Dermis blood vessel endothelial cell (primary cell): ENCODE data around the gene EARS2. TPM values are rescaled to one million over a fixed set of nuclear protein-coding genes. Genes with fewer than 3 reads are reported as not detected.

Experiments used
- total RNA-seq: library from RNA; depleted of rRNA; stranded (reverse); fragments of >200 nt; gene quantifications from 2 replicates; pipeline ENCODE4 v1.2.3, GENCODE V29; 2014

Gene EARS2
- total RNA-seq, 1 donor from 2014 or later: 27.4 TPM

Other genes with a start within 250 kb of the EARS2 start
- 13.4 and 16.5 TPM in 2 replicates for gene COG7, start 104.2 kb downstream of the EARS2 start, total RNA-seq
- 32.1 and 41.4 TPM in 2 replicates for gene GGA2, start 46.9 kb downstream of the EARS2 start, total RNA-seq
- 105 and 132 TPM in 2 replicates for gene UBFD1, start 377 bp upstream of the EARS2 start, total RNA-seq
- gene NDUFAB1, start 39.0 kb upstream of the EARS2 start, total RNA-seq: 83.2 and 90.0 TPM in 2 replicates
- gene PALB2, start 84.0 kb upstream of the EARS2 start, total RNA-seq: 7.5 and 9.4 TPM in 2 replicates
- gene DCTN5, start 84.1 kb upstream of the EARS2 start, total RNA-seq: 81.2 and 93.4 TPM in 2 replicates
- gene PLK1, start 121.5 kb upstream of the EARS2 start, total RNA-seq: 6.3 and 51.6 TPM in 2 replicates
- not detected in 2 replicates for gene ERN2, start 155.9 kb upstream of the EARS2 start, total RNA-seq
- not detected in 2 replicates for gene CHP2, start 197.7 kb upstream of the EARS2 start, total RNA-seq